ENCODE measurements around the gene FBXO40. TPM values are rescaled to one million over a fixed set of nuclear protein-coding genes. Genes with fewer than 3 reads are reported as not detected.
A peak's percentile ranks its signal among the peaks of the same experiment; 100 is the strongest.

The FBXO40 gene
- total RNA-seq, 1 donor from 2014 or later, result 0.83 TPM

GRCh38 chr3:121606106-121606505 lies 12.9 kb downstream of the FBXO40 start:
- DNase-seq (ENCODE audit: low read depth), result no peak

GRCh38 chr3:121619691-121620090 lies 26.5 kb downstream of the FBXO40 start:
- no peak for DNase-seq (ENCODE audit: low read depth)

GRCh38 chr3:121621491-121621890 lies 28.3 kb downstream of the FBXO40 start:
- peak; percentile 24 for DNase-seq (ENCODE audit: low read depth)

GRCh38 chr3:121624147-121624899 lies 31.1 kb downstream of the FBXO40 start:
- DNase-seq (ENCODE audit: low read depth), result no peak

GRCh38 chr3:121626495-121626894 lies 33.3 kb downstream of the FBXO40 start:
- no peak for DNase-seq (ENCODE audit: low read depth)

- no peak for DNase-seq (ENCODE audit: low read depth)
Measured at GRCh38 chr3:121627211-121627610, 34.0 kb downstream of the FBXO40 start.

- DNase-seq (ENCODE audit: low read depth), result no peak
Measured at GRCh38 chr3:121627622-121628021, 34.4 kb downstream of the FBXO40 start.

- peak; percentile 3 for DNase-seq (ENCODE audit: low read depth)
Measured at GRCh38 chr3:121629601-121630000, 36.4 kb downstream of the FBXO40 start.

- no peak for DNase-seq (ENCODE audit: low read depth)
Measured at GRCh38 chr3:121630355-121630754, 37.2 kb downstream of the FBXO40 start.

- DNase-seq (ENCODE audit: low read depth), result no peak
Measured at GRCh38 chr3:121637922-121638321, 44.7 kb downstream of the FBXO40 start.

GRCh38 chr3:121641127-121641526 lies 47.9 kb downstream of the FBXO40 start:
- DNase-seq (ENCODE audit: low read depth), result no peak

- DNase-seq (ENCODE audit: low read depth), result no peak
Measured at GRCh38 chr3:121642601-121643314, 49.6 kb downstream of the FBXO40 start.

- DNase-seq (ENCODE audit: low read depth), result no peak
Measured at GRCh38 chr3:121645054-121645453, 51.9 kb downstream of the FBXO40 start.

- DNase-seq (ENCODE audit: low read depth), result peak; percentile 53
Measured at GRCh38 chr3:121648219-121648958, 55.2 kb downstream of the FBXO40 start.

GRCh38 chr3:121649645-121650044 lies 56.5 kb downstream of the FBXO40 start:
- no peak for DNase-seq (ENCODE audit: low read depth)

GRCh38 chr3:121651684-121652083 lies 58.5 kb downstream of the FBXO40 start:
- no peak for DNase-seq (ENCODE audit: low read depth)

- DNase-seq (ENCODE audit: low read depth), result no peak
Measured at GRCh38 chr3:121654493-121655385, 61.6 kb downstream of the FBXO40 start.

- no peak for DNase-seq (ENCODE audit: low read depth)
Measured at GRCh38 chr3:121658716-121659435, 65.7 kb downstream of the FBXO40 start.

GRCh38 chr3:121659586-121659985 lies 66.4 kb downstream of the FBXO40 start:
- no peak for DNase-seq (ENCODE audit: low read depth)
